PFSK-1 (cell line): Measurements from ENCODE around the gene PARN.

Experiments
- FOXP2 ChIP-seq: optimal IDR thresholded peaks from 2 replicates; pipeline ENCODE3; 2011; ENCODE audit warnings: borderline replicate concordance, control low read depth, inconsistent platforms; ENCODE audit not compliant: insufficient read depth; ENCODE audit errors: extremely low read length, extremely low read depth
- POLR2AphosphoS5 ChIP-seq: IDR thresholded peaks from 2 replicates; pipeline ENCODE4 v1.6.1; 2012; ENCODE audit warnings: low read depth, mild to moderate bottlenecking, control low read depth, low read length, moderate library complexity
- REST ChIP-seq, 2 experiments: IDR thresholded peaks; 2 replicates each; pipeline versions ENCODE4 v1.6.1 to v1.8.0; 2011 to 2012; ENCODE audit warnings: low read depth in 2 of 2, low read length in 2 of 2, control low read depth in 1 of 2, inconsistent platforms in 1 of 2, mild to moderate bottlenecking in 1 of 2, moderate library complexity in 1 of 2; ENCODE audit not compliant: insufficient read depth in 1 of 2
- SIN3A ChIP-seq: IDR thresholded peaks from 2 replicates; pipeline ENCODE4 v1.6.1; 2012; ENCODE audit warnings: mild to moderate bottlenecking, low read length, moderate library complexity, borderline replicate concordance; ENCODE audit not compliant: insufficient read depth
- TAF1 ChIP-seq: IDR thresholded peaks from 2 replicates; pipeline ENCODE4 v1.6.1; 2012; ENCODE audit warnings: low read length, control low read depth, borderline replicate concordance; ENCODE audit not compliant: insufficient read depth

Gene PARN

DNA sequence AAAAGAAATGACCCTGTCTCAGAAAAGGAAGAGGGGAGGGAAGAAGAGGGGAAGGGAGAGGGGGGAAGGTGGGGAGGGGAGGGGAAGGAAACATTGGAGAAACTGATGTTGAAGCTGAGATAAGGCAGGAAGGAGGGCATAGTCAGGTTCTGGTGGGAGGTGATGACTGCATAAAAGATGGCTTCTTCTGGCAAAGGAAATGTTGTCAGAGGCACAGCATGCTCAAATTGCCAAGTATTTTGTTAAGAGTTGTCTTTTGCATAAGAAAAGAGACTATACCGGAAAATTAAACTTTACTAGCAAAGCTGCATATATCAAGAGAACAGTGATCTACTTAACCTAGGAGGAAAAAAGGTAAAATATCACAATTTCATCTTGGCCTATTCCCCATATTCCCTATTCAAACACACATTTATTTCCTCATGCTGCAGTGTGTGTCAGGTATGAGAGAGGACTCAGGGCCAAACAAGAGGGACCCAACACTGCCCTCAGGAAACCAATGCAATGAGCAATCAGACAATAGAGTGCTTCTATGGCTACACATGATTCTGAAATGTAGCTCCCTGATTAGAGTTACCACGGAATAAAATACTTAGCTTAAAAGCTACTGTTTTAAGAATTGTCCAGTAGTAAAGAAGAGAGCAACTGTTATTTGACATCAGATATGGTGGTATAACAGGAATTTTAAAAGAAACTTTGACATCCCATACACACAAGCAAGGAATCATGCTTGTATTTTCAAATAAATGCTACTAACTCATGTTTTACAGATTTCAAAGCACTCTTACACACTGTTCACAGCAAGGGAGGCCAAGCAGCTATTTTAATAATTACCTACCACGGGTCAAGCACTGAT lies 80.9 kb downstream of the PARN start:
- no peak for TF ChIP-seq POLR2AphosphoS5
- TF ChIP-seq SIN3A = no peak
- TF ChIP-seq TAF1 = no peak
- no peak for TF ChIP-seq FOXP2
- no peak for TF ChIP-seq REST (IDR thresholded peaks at IDR 0.05; ENCODE audit: insufficient read depth in 1 of 2, low read depth in 2 of 2, low read length in 2 of 2)

DNA sequence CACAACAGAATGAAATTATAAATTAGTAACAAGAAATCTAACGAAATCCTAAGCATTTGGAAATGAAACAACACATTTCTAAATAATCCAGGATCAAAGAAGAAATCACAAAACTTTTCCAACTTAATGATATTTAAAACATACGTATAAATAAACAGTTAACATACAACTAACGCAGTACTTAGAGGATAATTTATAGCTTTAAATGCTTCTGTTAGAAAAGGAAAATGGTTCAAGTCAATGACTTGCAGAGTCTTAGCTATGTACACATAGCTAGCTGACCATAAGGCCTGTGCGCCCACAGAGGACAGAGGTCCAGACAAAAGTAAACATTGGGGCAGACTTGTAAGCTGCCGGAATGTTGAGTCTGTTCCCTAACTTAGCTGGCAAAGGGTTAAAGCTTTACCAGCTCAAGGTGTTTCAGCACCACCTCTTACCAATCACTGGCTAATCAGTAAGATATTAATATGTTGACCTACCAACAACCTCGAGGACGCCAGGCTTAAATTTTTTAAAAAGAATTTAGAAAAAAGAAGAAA lies 84.6 kb downstream of the PARN start:
- TF ChIP-seq TAF1 (no peak), SIN3A (no peak), REST (IDR thresholded peaks at IDR 0.05; ENCODE audit: insufficient read depth in 1 of 2, low read depth in 2 of 2, low read length in 2 of 2) (no peak), FOXP2 (no peak), POLR2AphosphoS5 (no peak)

DNA sequence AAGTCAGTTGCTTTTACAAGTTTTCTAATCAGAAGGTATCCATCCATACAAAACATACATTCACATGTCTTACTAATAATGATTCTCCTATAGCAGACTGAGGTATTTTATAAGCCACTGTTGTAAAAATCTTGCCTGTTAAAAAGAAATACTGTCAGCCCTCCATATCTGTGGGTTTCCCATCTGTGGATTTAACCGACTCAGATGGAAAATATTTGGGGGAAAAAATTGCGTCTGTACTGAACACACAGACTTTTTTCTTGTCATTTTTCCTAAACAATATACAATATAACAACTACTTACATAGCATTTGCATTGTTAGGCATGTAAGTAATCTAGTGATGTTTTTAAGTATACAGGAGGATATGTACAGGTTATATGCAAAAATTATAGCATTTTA lies 90.4 kb downstream of the PARN start:
- no peak for TF ChIP-seq REST (IDR thresholded peaks at IDR 0.05; ENCODE audit: insufficient read depth in 1 of 2, low read depth in 2 of 2, low read length in 2 of 2)
- TF ChIP-seq FOXP2 = no peak
- TF ChIP-seq SIN3A = no peak
- no peak for TF ChIP-seq TAF1
- TF ChIP-seq POLR2AphosphoS5 = no peak

DNA sequence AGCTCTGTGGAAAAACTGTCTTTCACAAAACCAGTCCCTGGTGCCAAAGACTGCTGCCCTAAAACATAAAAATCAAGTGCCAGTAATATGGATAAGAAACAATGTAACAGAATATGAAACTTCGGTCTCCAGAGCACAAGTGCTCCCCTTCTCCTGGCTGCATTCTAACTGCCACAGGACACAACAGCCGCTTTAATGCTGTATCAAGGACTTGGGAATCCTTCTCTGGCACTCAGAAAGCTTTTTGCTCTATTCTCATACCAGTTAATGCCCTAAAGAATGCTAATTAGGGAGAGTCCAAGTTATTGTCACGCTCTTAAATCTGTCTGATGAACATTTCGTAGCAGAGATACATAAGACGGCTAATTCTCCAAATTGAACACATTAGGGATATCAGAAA lies 90.9 kb downstream of the PARN start:
- no peak for TF ChIP-seq TAF1

- TF ChIP-seq POLR2AphosphoS5 (no peak), SIN3A (no peak), REST (IDR thresholded peaks at IDR 0.05; ENCODE audit: insufficient read depth in 1 of 2, low read depth in 2 of 2, low read length in 2 of 2) (no peak), FOXP2 (no peak), TAF1 (no peak)
Observed at GRCh38 chr16:14538604-14539003, 91.5 kb downstream of the PARN start.
